ENCODE results near the gene ZNF75A.

Gene ZNF75A

GRCh38 chr16:3295209-3295608 lies 10.1 kb upstream of the ZNF75A start:
- no peak overlapping the region for H2AFZ ChIP-seq (ENCODE audit: low read depth, low read length)
- no peak overlapping the region for H3K4me2 ChIP-seq (ENCODE audit: low read length)
- H3K9me3 ChIP-seq (ENCODE audit: insufficient read depth, low read length): peaks cover 21% of the 10 kb centered on the region
- H3K4me1 ChIP-seq (ENCODE audit: low read length): no peaks in the 10 kb centered on the region
- peaks cover 69% of the 10 kb centered on the region for H3K36me3 ChIP-seq (replicated peaks; ENCODE audit: low read depth, low read length)
- no peak overlapping the region for H3K9ac ChIP-seq (ENCODE audit: low read length)
- H3K27me3 ChIP-seq (ENCODE audit: low read depth, low read length): no peaks in the 10 kb centered on the region
- no peak overlapping the region for H3K27ac ChIP-seq (ENCODE audit: low read length)
- H4K20me1 ChIP-seq (ENCODE audit: insufficient read depth, low read length): no peaks in the 10 kb centered on the region
- H3K79me2 ChIP-seq (ENCODE audit: low read length): peaks cover 32% of the 10 kb centered on the region
- TF ChIP-seq EZH2phosphoT487 (IDR thresholded peaks at IDR 0.05; ENCODE audit: low read depth) (no peak), CTCF (IDR thresholded peaks at IDR 0.05; ENCODE audit: low read depth, low read length) (no peak)
- H3K4me3 ChIP-seq (ENCODE audit: low read length): no peak overlapping the region

GRCh38 chr16:3295783-3296182 lies 9.5 kb upstream of the ZNF75A start:
- no peak overlapping the region for H3K27ac ChIP-seq (ENCODE audit: low read length)
- no peak overlapping the region for H2AFZ ChIP-seq (ENCODE audit: low read depth, low read length)
- H3K27me3 ChIP-seq (ENCODE audit: low read depth, low read length): no peaks in the 10 kb centered on the region
- peaks cover 69% of the 10 kb centered on the region for H3K36me3 ChIP-seq (replicated peaks; ENCODE audit: low read depth, low read length)
- no peak overlapping the region for H3K4me2 ChIP-seq (ENCODE audit: low read length)
- H3K9ac ChIP-seq (ENCODE audit: low read length): no peak overlapping the region
- H3K9me3 ChIP-seq (ENCODE audit: insufficient read depth, low read length): peaks cover 16% of the 10 kb centered on the region; the same call in 1 of the 2 replicates
- no peak overlapping the region for H3K4me3 ChIP-seq (ENCODE audit: low read length)
- no peaks in the 10 kb centered on the region for H3K4me1 ChIP-seq (ENCODE audit: low read length)
- TF ChIP-seq CTCF (IDR thresholded peaks at IDR 0.05; ENCODE audit: low read depth, low read length) (no peak), EZH2phosphoT487 (IDR thresholded peaks at IDR 0.05; ENCODE audit: low read depth) (no peak)
- H3K79me2 ChIP-seq (ENCODE audit: low read length): peaks cover 26% of the 10 kb centered on the region
- no peaks in the 10 kb centered on the region for H4K20me1 ChIP-seq (ENCODE audit: insufficient read depth, low read length)

GRCh38 chr16:3304370-3304769 lies 927 bp upstream of the ZNF75A start:
- TF ChIP-seq CTCF (IDR thresholded peaks at IDR 0.05; ENCODE audit: low read depth, low read length) (no peak), EZH2phosphoT487 (IDR thresholded peaks at IDR 0.05; ENCODE audit: low read depth) (no peak)
- H4K20me1 ChIP-seq (ENCODE audit: insufficient read depth, low read length): no peaks in the 10 kb centered on the region
- H3K4me1 ChIP-seq (ENCODE audit: low read length): no peaks in the 10 kb centered on the region; the same call in 1 of the 2 replicates
- no peak overlapping the region for H3K27ac ChIP-seq (ENCODE audit: low read length)
- H3K27me3 ChIP-seq (ENCODE audit: low read depth, low read length): no peaks in the 10 kb centered on the region
- H3K9me3 ChIP-seq (ENCODE audit: insufficient read depth, low read length): 0 out of 2 replicates have a peak, but pooled peaks cover 12% of the 10 kb centered on the region
- H3K4me3 ChIP-seq (ENCODE audit: low read length): no peak overlapping the region
- H3K9ac ChIP-seq (ENCODE audit: low read length): no peak overlapping the region
- H3K79me2 ChIP-seq (ENCODE audit: low read length): peaks cover 4% of the 10 kb centered on the region; the same call in 1 of the 2 replicates
- H3K36me3 ChIP-seq (replicated peaks; ENCODE audit: low read depth, low read length): peaks cover 37% of the 10 kb centered on the region
- H3K4me2 ChIP-seq (ENCODE audit: low read length): no peak overlapping the region
- no peak overlapping the region for H2AFZ ChIP-seq (ENCODE audit: low read depth, low read length)

GRCh38 chr16:3306078-3306477 lies 781 bp downstream of the ZNF75A start:
- no peaks in the 10 kb centered on the region; the same call in 1 of the 2 replicates for H3K4me1 ChIP-seq (ENCODE audit: low read length)
- no peaks in the 10 kb centered on the region for H3K27me3 ChIP-seq (ENCODE audit: low read depth, low read length)
- 0 out of 2 replicates have a peak, but pooled peaks cover 12% of the 10 kb centered on the region for H3K9me3 ChIP-seq (ENCODE audit: insufficient read depth, low read length)
- H3K4me2 ChIP-seq (ENCODE audit: low read length): peak overlapping the region; percentile 71
- H3K36me3 ChIP-seq (replicated peaks; ENCODE audit: low read depth, low read length): peaks cover 23% of the 10 kb centered on the region
- H3K4me3 ChIP-seq (ENCODE audit: low read length): peak overlapping the region; percentile 81
- TF ChIP-seq EZH2phosphoT487 (IDR thresholded peaks at IDR 0.05; ENCODE audit: low read depth) (no peak), CTCF (IDR thresholded peaks at IDR 0.05; ENCODE audit: low read depth, low read length) (no peak)
- no peak overlapping the region for H2AFZ ChIP-seq (ENCODE audit: low read depth, low read length)
- no peak overlapping the region for H3K27ac ChIP-seq (ENCODE audit: low read length)
- no peaks in the 10 kb centered on the region for H4K20me1 ChIP-seq (ENCODE audit: insufficient read depth, low read length)
- peaks cover 4% of the 10 kb centered on the region; the same call in 1 of the 2 replicates for H3K79me2 ChIP-seq (ENCODE audit: low read length)
- H3K9ac ChIP-seq (ENCODE audit: low read length): peak overlapping the region; percentile 54; the same call in 1 of the 2 replicates
